ENCODE data around the gene OXER1.

The OXER1 gene

DNA sequence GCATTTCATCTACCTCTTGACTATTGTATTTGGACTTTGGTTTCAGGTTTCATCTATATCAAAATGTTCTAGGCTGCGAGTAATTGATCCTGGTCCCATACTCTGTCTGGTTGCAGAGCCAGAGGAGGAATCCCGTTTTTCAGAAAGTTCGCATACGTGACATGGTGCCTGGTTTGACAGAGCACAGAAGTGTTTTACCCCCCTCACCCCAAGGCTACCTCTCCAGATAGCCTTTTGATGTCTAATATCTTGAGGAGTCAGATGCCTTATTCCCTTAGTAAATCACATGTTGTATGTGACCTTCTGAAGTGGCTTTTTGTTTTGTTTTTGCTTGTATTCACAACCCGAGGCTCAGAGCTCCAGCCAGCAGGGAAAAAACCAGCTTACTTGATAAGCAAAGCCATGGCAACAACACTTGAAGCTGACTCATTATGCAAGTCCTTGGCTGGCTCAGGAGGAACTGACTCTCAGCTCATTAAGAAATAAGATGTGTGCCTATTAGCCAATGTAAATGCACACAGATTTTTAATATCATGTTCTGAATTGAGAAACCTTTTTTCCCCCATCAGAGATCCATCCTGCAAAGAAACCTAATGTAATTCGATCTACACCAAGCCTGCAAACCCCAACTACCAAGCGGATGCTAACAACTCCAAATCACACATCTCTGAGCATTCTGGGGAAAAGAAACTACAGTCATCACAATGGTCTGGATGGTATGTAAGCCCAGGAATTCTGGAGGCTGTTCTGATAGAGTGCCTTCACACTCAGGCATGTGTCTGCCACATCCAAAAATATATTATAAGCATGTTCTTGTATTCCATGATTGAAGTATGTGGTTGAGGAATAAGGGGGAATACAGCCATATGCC, 41.4 kb downstream of the OXER1 start:
- Histone ChIP-seq H3K4me3 (IDR thresholded peaks at IDR 0.05; ENCODE audit: insufficient read depth, low read depth, low read length) (no peak overlapping the region), H3K4me1 (ENCODE audit: low read depth, poor library complexity, severe bottlenecking) (no peaks in the 10 kb centered on the region), H2AFZ (ENCODE audit: low read depth) (no peak overlapping the region), H3K27ac (no peak overlapping the region), H3K27me3 (ENCODE audit: insufficient read depth, low read depth) (no peaks in the 10 kb centered on the region), H3K9ac (no peak overlapping the region), H3K4me2 (no peak overlapping the region), H3K79me2 (ENCODE audit: insufficient read depth, low read depth) (no peaks in the 10 kb centered on the region), H4K20me1 (ENCODE audit: insufficient read depth) (no peaks in the 10 kb centered on the region), H3K36me3 (ENCODE audit: insufficient read depth) (no peaks in the 10 kb centered on the region)
- TF ChIP-seq, protein P1, sequence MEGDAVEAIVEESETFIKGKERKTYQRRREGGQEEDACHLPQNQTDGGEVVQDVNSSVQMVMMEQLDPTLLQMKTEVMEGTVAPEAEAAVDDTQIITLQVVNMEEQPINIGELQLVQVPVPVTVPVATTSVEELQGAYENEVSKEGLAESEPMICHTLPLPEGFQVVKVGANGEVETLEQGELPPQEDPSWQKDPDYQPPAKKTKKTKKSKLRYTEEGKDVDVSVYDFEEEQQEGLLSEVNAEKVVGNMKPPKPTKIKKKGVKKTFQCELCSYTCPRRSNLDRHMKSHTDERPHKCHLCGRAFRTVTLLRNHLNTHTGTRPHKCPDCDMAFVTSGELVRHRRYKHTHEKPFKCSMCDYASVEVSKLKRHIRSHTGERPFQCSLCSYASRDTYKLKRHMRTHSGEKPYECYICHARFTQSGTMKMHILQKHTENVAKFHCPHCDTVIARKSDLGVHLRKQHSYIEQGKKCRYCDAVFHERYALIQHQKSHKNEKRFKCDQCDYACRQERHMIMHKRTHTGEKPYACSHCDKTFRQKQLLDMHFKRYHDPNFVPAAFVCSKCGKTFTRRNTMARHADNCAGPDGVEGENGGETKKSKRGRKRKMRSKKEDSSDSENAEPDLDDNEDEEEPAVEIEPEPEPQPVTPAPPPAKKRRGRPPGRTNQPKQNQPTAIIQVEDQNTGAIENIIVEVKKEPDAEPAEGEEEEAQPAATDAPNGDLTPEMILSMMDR (conservative IDR thresholded peaks at IDR 0.05; ENCODE audit: low read depth, low read length) = no peak

DNA sequence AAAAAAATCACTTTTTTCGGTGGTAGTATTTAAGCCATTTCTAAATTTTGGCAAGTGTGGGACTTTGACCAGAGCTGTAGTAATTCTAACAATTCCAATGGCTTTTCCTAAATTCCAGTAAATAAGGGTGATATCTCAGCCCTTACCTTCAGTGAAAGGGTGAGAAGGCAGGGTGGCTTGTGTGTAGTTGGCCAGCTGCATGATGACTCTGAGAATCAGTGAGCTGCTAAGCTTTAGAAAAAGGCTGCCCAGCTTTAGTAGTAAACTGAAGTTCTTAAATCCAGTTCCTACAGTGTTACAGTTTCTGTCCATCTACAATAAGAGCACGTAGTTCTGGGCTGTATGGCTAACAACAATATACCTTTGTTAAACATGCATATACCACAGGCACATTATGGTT, 42.0 kb downstream of the OXER1 start:
- H3K4me1 ChIP-seq (ENCODE audit: low read depth, poor library complexity, severe bottlenecking) = no peaks in the 10 kb centered on the region
- no peak overlapping the region for H3K9ac ChIP-seq
- no peaks in the 10 kb centered on the region for H4K20me1 ChIP-seq (ENCODE audit: insufficient read depth)
- H3K4me2 ChIP-seq = no peak overlapping the region
- H2AFZ ChIP-seq (ENCODE audit: low read depth) = no peak overlapping the region
- H3K4me3 ChIP-seq (IDR thresholded peaks at IDR 0.05; ENCODE audit: insufficient read depth, low read depth, low read length) = no peak overlapping the region
- H3K27ac ChIP-seq = no peak overlapping the region
- TF ChIP-seq, protein P1 (conservative IDR thresholded peaks at IDR 0.05; ENCODE audit: low read depth, low read length) = no peak
- no peaks in the 10 kb centered on the region for H3K79me2 ChIP-seq (ENCODE audit: insufficient read depth, low read depth)
- no peaks in the 10 kb centered on the region for H3K36me3 ChIP-seq (ENCODE audit: insufficient read depth)
- no peaks in the 10 kb centered on the region for H3K27me3 ChIP-seq (ENCODE audit: insufficient read depth, low read depth)

DNA sequence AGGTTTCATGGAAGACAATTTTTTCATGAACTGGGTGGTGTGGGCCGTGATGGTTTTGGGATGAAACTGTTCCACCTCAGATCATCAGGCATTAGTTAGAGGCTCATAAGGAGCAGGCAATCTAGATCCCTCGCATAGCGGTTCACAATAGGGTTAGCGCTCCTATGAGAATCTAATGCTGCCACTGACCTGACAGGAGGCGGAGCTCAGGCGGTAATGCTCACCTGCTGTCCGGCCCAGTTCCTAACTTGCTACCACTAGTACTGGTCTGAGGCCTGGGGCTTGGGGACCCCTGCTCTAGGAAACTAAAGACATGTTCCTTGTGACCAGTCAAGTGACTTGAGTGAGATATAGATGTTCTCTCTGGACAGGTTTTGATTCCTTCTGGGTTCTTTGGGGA, 49.2 kb downstream of the OXER1 start:
- H4K20me1 ChIP-seq (ENCODE audit: insufficient read depth) = no peaks in the 10 kb centered on the region
- H3K27me3 ChIP-seq (ENCODE audit: insufficient read depth, low read depth) = no peaks in the 10 kb centered on the region
- H3K9ac ChIP-seq = no peak overlapping the region
- H2AFZ ChIP-seq (ENCODE audit: low read depth) = no peak overlapping the region
- TF ChIP-seq, protein P1 (conservative IDR thresholded peaks at IDR 0.05; ENCODE audit: low read depth, low read length) = no peak
- no peaks in the 10 kb centered on the region for H3K79me2 ChIP-seq (ENCODE audit: insufficient read depth, low read depth)
- no peaks in the 10 kb centered on the region for H3K4me1 ChIP-seq (ENCODE audit: low read depth, poor library complexity, severe bottlenecking)
- H3K27ac ChIP-seq = no peak overlapping the region
- no peak overlapping the region for H3K4me2 ChIP-seq
- no peak overlapping the region for H3K4me3 ChIP-seq (IDR thresholded peaks at IDR 0.05; ENCODE audit: insufficient read depth, low read depth, low read length)
- H3K36me3 ChIP-seq (ENCODE audit: insufficient read depth) = no peaks in the 10 kb centered on the region

DNA sequence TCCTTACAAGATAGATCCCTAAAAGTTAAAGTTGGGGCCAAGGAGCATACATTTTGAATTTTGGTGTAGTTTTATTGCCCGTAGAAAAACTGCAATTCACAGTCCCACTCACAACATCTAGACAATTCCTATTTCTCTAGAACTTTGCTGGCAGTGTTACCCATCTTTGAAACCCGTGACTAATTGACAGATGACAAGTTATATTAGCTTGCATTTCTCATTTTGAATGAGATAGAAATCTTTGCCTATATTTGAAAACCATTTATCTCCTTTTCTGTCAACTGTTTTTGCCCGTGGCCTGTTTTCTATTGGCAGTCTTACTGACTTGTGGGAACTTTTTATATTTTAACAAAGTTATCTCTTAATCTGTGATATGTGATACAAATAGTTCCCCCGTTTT, 50.0 kb downstream of the OXER1 start:
- Histone ChIP-seq H3K79me2 (ENCODE audit: insufficient read depth, low read depth) (no peaks in the 10 kb centered on the region), H3K4me2 (no peak overlapping the region), H3K27ac (no peak overlapping the region), H3K27me3 (ENCODE audit: insufficient read depth, low read depth) (no peaks in the 10 kb centered on the region), H3K4me1 (ENCODE audit: low read depth, poor library complexity, severe bottlenecking) (no peaks in the 10 kb centered on the region), H4K20me1 (ENCODE audit: insufficient read depth) (no peaks in the 10 kb centered on the region), H2AFZ (ENCODE audit: low read depth) (no peak overlapping the region), H3K4me3 (IDR thresholded peaks at IDR 0.05; ENCODE audit: insufficient read depth, low read depth, low read length) (no peak overlapping the region), H3K36me3 (ENCODE audit: insufficient read depth) (no peaks in the 10 kb centered on the region), H3K9ac (no peak overlapping the region)
- TF ChIP-seq, protein P1 (conservative IDR thresholded peaks at IDR 0.05; ENCODE audit: low read depth, low read length) = no peak

Measured in KMS-11 (cell line).